ENCODE data around the gene SLC49A3.

DNA sequence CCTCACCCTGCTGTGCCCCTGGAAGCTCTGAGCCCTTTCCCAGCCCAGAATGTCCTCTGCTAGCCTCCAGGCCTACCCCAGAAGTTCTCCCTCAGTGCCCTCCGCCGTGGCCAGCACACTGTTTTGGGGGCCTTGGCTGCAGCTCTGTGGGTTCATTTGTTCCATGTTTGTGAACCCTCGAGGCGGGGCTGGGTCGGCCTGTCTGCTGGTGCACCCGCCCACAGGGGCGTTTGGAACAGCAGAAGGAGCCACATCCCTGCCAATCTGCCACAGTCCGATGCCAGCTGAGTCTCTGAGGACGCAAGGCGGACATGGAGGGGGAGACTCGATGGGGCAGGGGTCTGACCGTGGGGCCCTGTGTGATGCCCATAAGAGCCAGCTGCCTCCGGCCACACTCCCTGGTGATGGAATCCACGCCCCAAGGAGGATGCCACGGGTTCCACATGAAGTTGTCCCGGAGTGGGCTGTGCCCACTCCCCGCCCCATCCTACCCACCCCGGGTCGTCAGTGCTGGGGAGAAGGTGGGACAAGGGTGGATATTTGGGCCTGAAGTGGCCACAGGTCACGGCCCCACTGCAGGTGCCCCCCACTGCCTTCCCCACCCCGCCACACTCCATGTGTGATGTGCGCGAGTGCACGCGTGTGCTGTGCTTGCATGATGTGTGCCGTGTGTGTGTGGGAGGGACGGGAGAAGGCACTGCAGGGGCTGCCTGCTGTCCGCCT, 22.0 kb downstream of the SLC49A3 start:
- TF ChIP-seq EZH2phosphoT487 (IDR thresholded peaks at IDR 0.05) (no peak), EZH2 (IDR thresholded peaks at IDR 0.05) (no peak)
- TF ChIP-seq, protein P1, sequence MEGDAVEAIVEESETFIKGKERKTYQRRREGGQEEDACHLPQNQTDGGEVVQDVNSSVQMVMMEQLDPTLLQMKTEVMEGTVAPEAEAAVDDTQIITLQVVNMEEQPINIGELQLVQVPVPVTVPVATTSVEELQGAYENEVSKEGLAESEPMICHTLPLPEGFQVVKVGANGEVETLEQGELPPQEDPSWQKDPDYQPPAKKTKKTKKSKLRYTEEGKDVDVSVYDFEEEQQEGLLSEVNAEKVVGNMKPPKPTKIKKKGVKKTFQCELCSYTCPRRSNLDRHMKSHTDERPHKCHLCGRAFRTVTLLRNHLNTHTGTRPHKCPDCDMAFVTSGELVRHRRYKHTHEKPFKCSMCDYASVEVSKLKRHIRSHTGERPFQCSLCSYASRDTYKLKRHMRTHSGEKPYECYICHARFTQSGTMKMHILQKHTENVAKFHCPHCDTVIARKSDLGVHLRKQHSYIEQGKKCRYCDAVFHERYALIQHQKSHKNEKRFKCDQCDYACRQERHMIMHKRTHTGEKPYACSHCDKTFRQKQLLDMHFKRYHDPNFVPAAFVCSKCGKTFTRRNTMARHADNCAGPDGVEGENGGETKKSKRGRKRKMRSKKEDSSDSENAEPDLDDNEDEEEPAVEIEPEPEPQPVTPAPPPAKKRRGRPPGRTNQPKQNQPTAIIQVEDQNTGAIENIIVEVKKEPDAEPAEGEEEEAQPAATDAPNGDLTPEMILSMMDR (IDR thresholded peaks at IDR 0.05): no peak
